Fibroblast of lung (primary cell): Measurements from ENCODE around the gene LYRM2. TPM values are rescaled to one million over a fixed set of nuclear protein-coding genes. Genes with fewer than 3 reads are reported as not detected.

Experiments
- DNase-seq, 2 donors: peaks; one replicate each; pipeline versions ENCODE4 v3.0.0 to v3.0.0-alpha.2; 2010; ENCODE audit warnings: low read depth in 2 of 2
- H2AFZ ChIP-seq: 2 replicates; pipeline ENCODE4 v1.5.1; 2012; ENCODE audit warnings: low read length, control low read depth, inconsistent platforms
- H3K27ac ChIP-seq: 2 replicates; pipeline ENCODE4 v1.5.1; 2011; ENCODE audit warnings: low read length, control low read depth; ENCODE audit not compliant: insufficient read depth
- H3K27me3 ChIP-seq: 2 replicates; pipeline ENCODE4 v1.5.1; 2011; ENCODE audit warnings: mild to moderate bottlenecking, low read length; ENCODE audit not compliant: control insufficient read depth, insufficient read depth
- H3K36me3 ChIP-seq: 2 replicates; pipeline ENCODE4 v1.5.1; 2011; ENCODE audit warnings: low read length; ENCODE audit not compliant: control insufficient read depth, insufficient read depth
- H3K4me1 ChIP-seq: 2 replicates; pipeline ENCODE4 v1.5.1; 2011; ENCODE audit warnings: low read length; ENCODE audit not compliant: control insufficient read depth, insufficient read depth; ENCODE audit errors: extremely low read depth
- H3K4me2 ChIP-seq: 2 replicates; pipeline ENCODE4 v1.5.1; 2011; ENCODE audit warnings: low read length, control low read depth; ENCODE audit not compliant: insufficient read depth; ENCODE audit errors: extremely low read depth
- H3K4me3 ChIP-seq, 4 experiments: fragments of 200-600 bp in 1 of 4; sonication (generic) in 1 of 4; replicated peaks in 1 of 4; 2 replicates each; pipeline ENCODE4 v1.5.1; 2011 to 2016; ENCODE audit warnings: low read length in 4 of 4, low read depth in 3 of 4, mild to moderate bottlenecking in 3 of 4, control low read depth in 2 of 4, inconsistent platforms in 1 of 4, mixed read lengths in 1 of 4; ENCODE audit not compliant: insufficient read depth in 1 of 4; ENCODE audit errors: control extremely low read depth in 1 of 4
- H3K79me2 ChIP-seq: 2 replicates; pipeline ENCODE4 v1.5.1; 2012; ENCODE audit warnings: mild to moderate bottlenecking, low read length, inconsistent platforms; ENCODE audit not compliant: control insufficient read depth, insufficient read depth
- H3K9ac ChIP-seq: 2 replicates; pipeline ENCODE4 v1.5.1; 2011; ENCODE audit warnings: mild to moderate bottlenecking, low read length, control low read depth; ENCODE audit not compliant: insufficient read depth
- H3K9me3 ChIP-seq: 2 replicates; pipeline ENCODE4 v1.5.1; 2012; ENCODE audit warnings: low read depth, low read length; ENCODE audit not compliant: control insufficient read depth, insufficient read depth
- H4K20me1 ChIP-seq: 2 replicates; pipeline ENCODE4 v1.5.1; 2011; ENCODE audit warnings: low read length; ENCODE audit not compliant: control insufficient read depth, insufficient read depth; ENCODE audit errors: extremely low read depth
- EZH2 ChIP-seq: IDR thresholded peaks from 2 replicates; pipeline ENCODE4 v1.5.1; 2012; ENCODE audit warnings: low read length, control low read depth, mild to moderate bottlenecking; ENCODE audit errors: missing control alignments
- polyA plus RNA-seq, 2 donors: library from polyadenylated mRNA; depleted of rRNA in 1 of 2; stranded (reverse) in 1 of 2; unstranded in 1 of 2; fragments of >200 nt; gene quantifications; 2 replicates each; pipeline ENCODE4 v1.2.1, GENCODE V29; 2011 to 2012; ENCODE audit warnings: missing spikeins in 1 of 2
- total RNA-seq: library from RNA; depleted of rRNA; stranded (reverse); fragments of >200 nt; gene quantifications from 2 replicates; pipeline ENCODE4 v1.2.1, GENCODE V29; 2014
- TF ChIP-seq, protein P1 (sequence below), 2 donors: IDR thresholded peaks in 1 of 2; conservative IDR thresholded peaks in 1 of 2; 1 replicate in 1 of 2; 2 replicates in 1 of 2; pipeline ENCODE4 v1.5.1; 2011 to 2012; ENCODE audit warnings: low read length in 2 of 2, control low read depth in 1 of 2, inconsistent platforms in 1 of 2, low read depth in 1 of 2, mild to moderate bottlenecking in 1 of 2

LYRM2 gene
- total and polyA plus RNA-seq, 2 donors (not counting 1 experiment from before 2014, with no cell fraction given) = 27.4 to 66.1 TPM

DNA sequence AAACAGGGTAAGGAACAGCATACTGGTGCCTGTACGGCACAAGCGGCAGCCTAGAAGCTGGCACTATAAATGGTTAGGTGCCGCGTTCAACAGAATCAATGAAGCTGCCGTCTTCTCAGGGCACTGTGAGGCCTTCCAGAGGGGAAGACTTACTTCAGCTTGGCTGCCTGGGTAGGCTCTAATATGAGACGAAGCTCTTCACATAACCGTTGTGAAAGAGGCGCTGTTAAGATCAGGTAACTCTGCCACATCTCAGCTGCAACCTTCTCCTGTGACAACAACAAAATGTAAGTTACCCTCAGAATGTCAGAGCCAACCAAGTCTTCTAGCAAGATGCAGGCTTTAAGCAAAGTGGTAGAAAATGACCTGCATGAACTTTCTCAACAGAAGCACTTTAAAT is 12.0 kb upstream of the LYRM2 start:
- Histone ChIP-seq H3K4me1 (no peaks in the 10 kb centered on the region), H3K36me3 (peaks cover 5% of the 10 kb centered on the region), H3K4me3 (no peak overlapping the region), H3K27me3 (no peaks in the 10 kb centered on the region), H3K4me2 (no peak overlapping the region), H3K9me3 (no peaks in the 10 kb centered on the region), H2AFZ (no peak overlapping the region), H4K20me1 (no peaks in the 10 kb centered on the region), H3K27ac (no peak overlapping the region), H3K79me2 (no peaks in the 10 kb centered on the region), H3K9ac (no peak overlapping the region)
- TF ChIP-seq, protein P1, sequence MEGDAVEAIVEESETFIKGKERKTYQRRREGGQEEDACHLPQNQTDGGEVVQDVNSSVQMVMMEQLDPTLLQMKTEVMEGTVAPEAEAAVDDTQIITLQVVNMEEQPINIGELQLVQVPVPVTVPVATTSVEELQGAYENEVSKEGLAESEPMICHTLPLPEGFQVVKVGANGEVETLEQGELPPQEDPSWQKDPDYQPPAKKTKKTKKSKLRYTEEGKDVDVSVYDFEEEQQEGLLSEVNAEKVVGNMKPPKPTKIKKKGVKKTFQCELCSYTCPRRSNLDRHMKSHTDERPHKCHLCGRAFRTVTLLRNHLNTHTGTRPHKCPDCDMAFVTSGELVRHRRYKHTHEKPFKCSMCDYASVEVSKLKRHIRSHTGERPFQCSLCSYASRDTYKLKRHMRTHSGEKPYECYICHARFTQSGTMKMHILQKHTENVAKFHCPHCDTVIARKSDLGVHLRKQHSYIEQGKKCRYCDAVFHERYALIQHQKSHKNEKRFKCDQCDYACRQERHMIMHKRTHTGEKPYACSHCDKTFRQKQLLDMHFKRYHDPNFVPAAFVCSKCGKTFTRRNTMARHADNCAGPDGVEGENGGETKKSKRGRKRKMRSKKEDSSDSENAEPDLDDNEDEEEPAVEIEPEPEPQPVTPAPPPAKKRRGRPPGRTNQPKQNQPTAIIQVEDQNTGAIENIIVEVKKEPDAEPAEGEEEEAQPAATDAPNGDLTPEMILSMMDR (conservative IDR thresholded peaks at IDR 0.05 in 1 of 2, IDR thresholded peaks at IDR 0.05 in 1 of 2; ENCODE audit: low read depth in 1 of 2, low read length in 2 of 2) = no peak
- no peak for TF ChIP-seq EZH2
- no peak for DNase-seq

DNA sequence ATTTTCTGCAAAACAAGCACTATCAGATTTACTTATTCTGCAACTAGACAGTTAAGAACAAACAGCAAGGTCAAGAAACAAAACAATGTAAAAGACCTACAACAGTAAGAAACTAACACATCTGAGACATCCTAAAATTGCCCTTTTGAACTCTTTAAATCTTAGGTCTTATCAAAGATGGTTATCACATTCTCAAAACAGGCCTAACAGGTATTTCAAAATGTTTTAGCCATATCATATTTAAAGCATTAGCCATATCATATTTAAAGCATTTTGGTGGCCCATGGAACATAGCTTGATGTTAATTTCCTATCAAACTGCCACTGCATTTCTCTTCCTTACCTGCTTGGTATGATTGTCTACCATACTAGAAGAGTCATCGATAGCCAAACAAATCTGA is 11.1 kb upstream of the LYRM2 start:
- DNase-seq = no peak
- Histone ChIP-seq H3K4me1 (no peaks in the 10 kb centered on the region), H3K36me3 (peaks cover 5% of the 10 kb centered on the region), H3K27me3 (no peaks in the 10 kb centered on the region), H3K9ac (no peak overlapping the region), H4K20me1 (no peaks in the 10 kb centered on the region), H3K79me2 (no peaks in the 10 kb centered on the region), H2AFZ (no peak overlapping the region), H3K27ac (no peak overlapping the region), H3K4me3 (no peak overlapping the region), H3K9me3 (no peaks in the 10 kb centered on the region), H3K4me2 (no peak overlapping the region)
- no peak for TF ChIP-seq EZH2
- TF ChIP-seq, protein P1 (conservative IDR thresholded peaks at IDR 0.05 in 1 of 2, IDR thresholded peaks at IDR 0.05 in 1 of 2; ENCODE audit: low read depth in 1 of 2, low read length in 2 of 2) = no peak

DNA sequence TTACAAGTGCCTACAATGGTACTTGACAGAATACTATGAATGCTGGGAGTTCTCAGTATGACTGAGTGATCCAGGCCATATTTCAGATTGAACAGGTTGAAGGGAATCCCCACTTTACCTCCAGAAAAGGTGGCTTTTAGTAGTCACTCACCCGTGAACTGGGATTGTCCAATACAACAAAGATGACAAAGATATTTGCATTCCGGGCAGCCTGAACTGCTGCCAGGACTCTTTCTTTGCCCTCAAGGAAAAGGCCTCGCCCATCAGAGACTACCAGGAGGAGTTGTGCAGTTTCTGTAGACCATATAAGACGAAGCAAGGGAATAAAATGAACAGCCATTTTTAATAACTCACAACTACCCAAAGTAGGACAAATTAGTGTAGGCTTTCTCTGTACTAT is 6.3 kb upstream of the LYRM2 start:
- H3K79me2 ChIP-seq = no peaks in the 10 kb centered on the region
- no peaks in the 10 kb centered on the region for H4K20me1 ChIP-seq
- H3K36me3 ChIP-seq = peaks cover 2% of the 10 kb centered on the region
- H3K9me3 ChIP-seq = no peaks in the 10 kb centered on the region
- H3K4me1 ChIP-seq = no peaks in the 10 kb centered on the region
- H3K27me3 ChIP-seq = no peaks in the 10 kb centered on the region
- no peak overlapping the region for H3K9ac ChIP-seq
- no peak overlapping the region for H3K4me2 ChIP-seq
- no peak overlapping the region for H2AFZ ChIP-seq
- no peak for DNase-seq
- H3K4me3 ChIP-seq = no peak overlapping the region
- TF ChIP-seq, protein P1 (conservative IDR thresholded peaks at IDR 0.05 in 1 of 2, IDR thresholded peaks at IDR 0.05 in 1 of 2; ENCODE audit: low read depth in 1 of 2, low read length in 2 of 2) = no peak
- TF ChIP-seq EZH2 = no peak
- H3K27ac ChIP-seq = no peak overlapping the region
